ENCODE results near the gene SIAH2.

DNA sequence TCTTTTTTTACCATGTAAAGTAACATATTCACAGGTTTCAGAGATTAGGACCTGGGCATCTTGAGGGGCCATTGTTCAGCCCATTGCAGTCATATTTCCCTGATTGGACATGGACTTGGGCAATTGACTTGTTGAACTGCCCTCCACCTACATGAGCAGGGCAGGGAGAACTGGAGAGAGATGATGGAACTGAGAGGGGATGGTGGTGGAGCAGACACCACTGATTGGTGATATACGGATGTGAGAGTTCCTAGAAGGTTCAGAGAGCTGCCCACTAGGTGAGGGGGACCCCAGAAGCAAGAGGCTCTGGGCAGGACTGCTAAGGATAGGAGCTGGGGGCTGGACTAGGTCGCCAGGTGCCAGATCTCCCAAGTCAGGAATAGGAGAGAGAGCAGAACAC is 37.8 kb upstream of the SIAH2 start:
- TF ChIP-seq, protein P1, sequence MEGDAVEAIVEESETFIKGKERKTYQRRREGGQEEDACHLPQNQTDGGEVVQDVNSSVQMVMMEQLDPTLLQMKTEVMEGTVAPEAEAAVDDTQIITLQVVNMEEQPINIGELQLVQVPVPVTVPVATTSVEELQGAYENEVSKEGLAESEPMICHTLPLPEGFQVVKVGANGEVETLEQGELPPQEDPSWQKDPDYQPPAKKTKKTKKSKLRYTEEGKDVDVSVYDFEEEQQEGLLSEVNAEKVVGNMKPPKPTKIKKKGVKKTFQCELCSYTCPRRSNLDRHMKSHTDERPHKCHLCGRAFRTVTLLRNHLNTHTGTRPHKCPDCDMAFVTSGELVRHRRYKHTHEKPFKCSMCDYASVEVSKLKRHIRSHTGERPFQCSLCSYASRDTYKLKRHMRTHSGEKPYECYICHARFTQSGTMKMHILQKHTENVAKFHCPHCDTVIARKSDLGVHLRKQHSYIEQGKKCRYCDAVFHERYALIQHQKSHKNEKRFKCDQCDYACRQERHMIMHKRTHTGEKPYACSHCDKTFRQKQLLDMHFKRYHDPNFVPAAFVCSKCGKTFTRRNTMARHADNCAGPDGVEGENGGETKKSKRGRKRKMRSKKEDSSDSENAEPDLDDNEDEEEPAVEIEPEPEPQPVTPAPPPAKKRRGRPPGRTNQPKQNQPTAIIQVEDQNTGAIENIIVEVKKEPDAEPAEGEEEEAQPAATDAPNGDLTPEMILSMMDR (IDR thresholded peaks at IDR 0.05 in 2 of 3, conservative IDR thresholded peaks at IDR 0.05 in 1 of 3; ENCODE audit: insufficient read depth in 2 of 3, low read depth in 1 of 3, low read length in 3 of 3): no peak
- TF ChIP-seq EZH2 (IDR thresholded peaks at IDR 0.05; ENCODE audit: borderline replicate concordance, low read depth, low read length): no peak
- no peak for TF ChIP-seq ZFX (CRISPR knock-in tag; IDR thresholded peaks at IDR 0.05)
